HG03442 (cell line): ENCODE results near the gene APOBEC3C.
A peak's percentile ranks its signal among the peaks of the same experiment; 100 is the strongest.
"Not testable (repeated sequence)": the region's sequence is repeated elsewhere in the genome, so short reads cannot be mapped to it uniquely, and the experiment has no call there.

Experiments
- ATAC-seq: cut with Tn5 transposase; IDR thresholded peaks from one replicate; pipeline ENCODE4 v1.9.1; 2021; ENCODE audit warnings: mild to moderate bottlenecking, moderate library complexity; ENCODE audit not compliant: unreplicated experiment

APOBEC3C gene

GRCh38 chr22:39020021-39020651 lies 6.1 kb downstream of the APOBEC3C start:
- not testable (repeated sequence) for ATAC-seq

GRCh38 chr22:39021552-39022250 lies 7.6 kb downstream of the APOBEC3C start:
- no peak for ATAC-seq

- no peak for ATAC-seq
These were observed 10.7 kb downstream of the APOBEC3C start for GRCh38 chr22:39024519-39025308.

- ATAC-seq: no peak
These were observed 12.6 kb downstream of the APOBEC3C start for GRCh38 chr22:39026509-39027150.

GRCh38 chr22:39027717-39028116 lies 13.7 kb downstream of the APOBEC3C start:
- ATAC-seq: no peak

- no peak for ATAC-seq
These were observed 14.2 kb downstream of the APOBEC3C start for GRCh38 chr22:39028281-39028680.

GRCh38 chr22:39029227-39029626 lies 15.2 kb downstream of the APOBEC3C start:
- ATAC-seq: no peak

- ATAC-seq: no peak
These were observed 16.6 kb downstream of the APOBEC3C start for GRCh38 chr22:39030705-39031104.

- ATAC-seq: not testable (repeated sequence)
These were observed 17.6 kb downstream of the APOBEC3C start for GRCh38 chr22:39031434-39032295.

- ATAC-seq: not testable (repeated sequence)
These were observed 23.0 kb downstream of the APOBEC3C start for GRCh38 chr22:39037071-39037470.

- ATAC-seq: no peak
These were observed 25.5 kb downstream of the APOBEC3C start for GRCh38 chr22:39039306-39040126.

GRCh38 chr22:39040155-39040537 lies 26.1 kb downstream of the APOBEC3C start:
- not testable (repeated sequence) for ATAC-seq

- peak; percentile 89 for ATAC-seq
These were observed 26.7 kb downstream of the APOBEC3C start, which contains the start of gene APOBEC3F for GRCh38 chr22:39040538-39041296. Gene APOBEC3F, plus strand, starts transcription at chr22:39040864. Its CDS starts 97 bp downstream, at chr22:39040961.

- ATAC-seq: no peak
These were observed 27.9 kb downstream of the APOBEC3C start for GRCh38 chr22:39041908-39042307.

- not testable (repeated sequence) for ATAC-seq
These were observed 29.0 kb downstream of the APOBEC3C start for GRCh38 chr22:39043063-39043462.

GRCh38 chr22:39045136-39045535 lies 31.1 kb downstream of the APOBEC3C start:
- not testable (repeated sequence) for ATAC-seq

- ATAC-seq: not testable (repeated sequence)
These were observed 35.4 kb downstream of the APOBEC3C start for GRCh38 chr22:39049486-39049885.

GRCh38 chr22:39051844-39052495 lies 37.9 kb downstream of the APOBEC3C start:
- ATAC-seq: not testable (repeated sequence)
